ENCODE results near the gene AMFR. TPM values are rescaled to one million over a fixed set of nuclear protein-coding genes. Genes with fewer than 3 reads are reported as not detected.

Gene AMFR
- total RNA-seq, 1 experiment from 2014 or later: 66.3 TPM

GRCh38 chr16:56338566-56339318 lies 86.6 kb downstream of the AMFR start:
- intact Hi-C loops (cut with micrococcal nuclease): loop anchor here (10.0 kb wide), 1 partner anchor 366 kb away; no protein-coding TSS in a partner anchor
- Histone ChIP-seq H3K79me2 (ENCODE audit: insufficient read depth, low read length) (no peaks in the 10 kb centered on the region), H3K9ac (ENCODE audit: low read length) (no peak overlapping the region), H3K9me2 (ENCODE audit: insufficient read depth) (no peaks in the 10 kb centered on the region), H3K4me1 (ENCODE audit: control insufficient read depth in 1 of 2, insufficient read depth in 2 of 2, low read length in 2 of 2) (peaks cover 0 to 8% of the 10 kb centered on the region in 2 experiments; a peak in 2 of 4 replicates), H3K9me3 (ENCODE audit: control insufficient read depth in 1 of 2, insufficient read depth in 1 of 2, low read depth in 1 of 2, low read length in 2 of 2) (no peaks in the 10 kb centered on the region), H3K27ac (ENCODE audit: low read depth, low read length) (no peak overlapping the region), H3K4me2 (ENCODE audit: low read length) (no peak overlapping the region), H4K20me1 (ENCODE audit: insufficient read depth) (no peaks in the 10 kb centered on the region), H3K27me3 (ENCODE audit: insufficient read depth, low read length) (no peaks in the 10 kb centered on the region), H3K4me3 (replicated peaks in 1 of 2; ENCODE audit: low read depth in 1 of 2, low read length in 2 of 2) (no peak overlapping the region), H2AFZ (ENCODE audit: low read depth, low read length, poor library complexity, severe bottlenecking) (no peak overlapping the region), H3K36me3 (ENCODE audit: control insufficient read depth in 1 of 2, insufficient read depth in 2 of 2, low read length in 2 of 2) (no peaks in the 10 kb centered on the region)
- no peak for TF ChIP-seq CEBPB (IDR thresholded peaks at IDR 0.05; ENCODE audit: low read depth)
- TF ChIP-seq POLR2AphosphoS5 (IDR thresholded peaks at IDR 0.05; ENCODE audit: low read depth, low read length): no peak
- no peak for TF ChIP-seq EZH2phosphoT487 (IDR thresholded peaks at IDR 0.05; ENCODE audit: borderline replicate concordance)
- TF ChIP-seq POLR2A (IDR thresholded peaks at IDR 0.05; ENCODE audit: borderline replicate concordance, extremely low read depth, insufficient read depth, insufficient read length): no peak
- TF ChIP-seq TCF7L2 (IDR thresholded peaks at IDR 0.05; ENCODE audit: borderline replicate concordance, extremely low read depth, insufficient read depth, insufficient read length): no peak
- TF ChIP-seq SP1 (IDR thresholded peaks at IDR 0.05; ENCODE audit: low read depth): no peak
- TF ChIP-seq FOSL1 (IDR thresholded peaks at IDR 0.05; ENCODE audit: low read depth): no peak
- no peak for TF ChIP-seq SIN3A (IDR thresholded peaks at IDR 0.05; ENCODE audit: low read depth)
- no peak for TF ChIP-seq EZH2 (IDR thresholded peaks at IDR 0.05)
- TF ChIP-seq, protein P1, sequence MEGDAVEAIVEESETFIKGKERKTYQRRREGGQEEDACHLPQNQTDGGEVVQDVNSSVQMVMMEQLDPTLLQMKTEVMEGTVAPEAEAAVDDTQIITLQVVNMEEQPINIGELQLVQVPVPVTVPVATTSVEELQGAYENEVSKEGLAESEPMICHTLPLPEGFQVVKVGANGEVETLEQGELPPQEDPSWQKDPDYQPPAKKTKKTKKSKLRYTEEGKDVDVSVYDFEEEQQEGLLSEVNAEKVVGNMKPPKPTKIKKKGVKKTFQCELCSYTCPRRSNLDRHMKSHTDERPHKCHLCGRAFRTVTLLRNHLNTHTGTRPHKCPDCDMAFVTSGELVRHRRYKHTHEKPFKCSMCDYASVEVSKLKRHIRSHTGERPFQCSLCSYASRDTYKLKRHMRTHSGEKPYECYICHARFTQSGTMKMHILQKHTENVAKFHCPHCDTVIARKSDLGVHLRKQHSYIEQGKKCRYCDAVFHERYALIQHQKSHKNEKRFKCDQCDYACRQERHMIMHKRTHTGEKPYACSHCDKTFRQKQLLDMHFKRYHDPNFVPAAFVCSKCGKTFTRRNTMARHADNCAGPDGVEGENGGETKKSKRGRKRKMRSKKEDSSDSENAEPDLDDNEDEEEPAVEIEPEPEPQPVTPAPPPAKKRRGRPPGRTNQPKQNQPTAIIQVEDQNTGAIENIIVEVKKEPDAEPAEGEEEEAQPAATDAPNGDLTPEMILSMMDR (IDR thresholded peaks at IDR 0.05 in 2 of 3, conservative IDR thresholded peaks at IDR 0.05 in 1 of 3; ENCODE audit: borderline replicate concordance in 1 of 3, insufficient read depth in 1 of 3, low read depth in 2 of 3, low read length in 2 of 3): no peak
- TF ChIP-seq, protein P2, sequence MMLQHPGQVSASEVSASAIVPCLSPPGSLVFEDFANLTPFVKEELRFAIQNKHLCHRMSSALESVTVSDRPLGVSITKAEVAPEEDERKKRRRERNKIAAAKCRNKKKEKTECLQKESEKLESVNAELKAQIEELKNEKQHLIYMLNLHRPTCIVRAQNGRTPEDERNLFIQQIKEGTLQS (IDR thresholded peaks at IDR 0.05): no peak
- no peak for TF ChIP-seq ZBTB33 (IDR thresholded peaks at IDR 0.05; ENCODE audit: extremely low read depth, insufficient replicate concordance, low read length)
- TF ChIP-seq RAD21 (IDR thresholded peaks at IDR 0.05; ENCODE audit: low read depth): no peak
- TF ChIP-seq EGR1 (IDR thresholded peaks at IDR 0.05; ENCODE audit: low read depth): no peak
- no peak for TF ChIP-seq ELF1 (IDR thresholded peaks at IDR 0.05; ENCODE audit: borderline replicate concordance, low read depth)
- TF ChIP-seq ZNF274 (IDR thresholded peaks at IDR 0.05; ENCODE audit: low read depth, low read length): no peak
- no peak for TF ChIP-seq SRF (IDR thresholded peaks at IDR 0.05; ENCODE audit: low read depth)
- TF ChIP-seq CBX3 (IDR thresholded peaks at IDR 0.05; ENCODE audit: low read depth): no peak
- TF ChIP-seq ZFX (IDR thresholded peaks at IDR 0.05): no peak
- TF ChIP-seq, protein P3, sequence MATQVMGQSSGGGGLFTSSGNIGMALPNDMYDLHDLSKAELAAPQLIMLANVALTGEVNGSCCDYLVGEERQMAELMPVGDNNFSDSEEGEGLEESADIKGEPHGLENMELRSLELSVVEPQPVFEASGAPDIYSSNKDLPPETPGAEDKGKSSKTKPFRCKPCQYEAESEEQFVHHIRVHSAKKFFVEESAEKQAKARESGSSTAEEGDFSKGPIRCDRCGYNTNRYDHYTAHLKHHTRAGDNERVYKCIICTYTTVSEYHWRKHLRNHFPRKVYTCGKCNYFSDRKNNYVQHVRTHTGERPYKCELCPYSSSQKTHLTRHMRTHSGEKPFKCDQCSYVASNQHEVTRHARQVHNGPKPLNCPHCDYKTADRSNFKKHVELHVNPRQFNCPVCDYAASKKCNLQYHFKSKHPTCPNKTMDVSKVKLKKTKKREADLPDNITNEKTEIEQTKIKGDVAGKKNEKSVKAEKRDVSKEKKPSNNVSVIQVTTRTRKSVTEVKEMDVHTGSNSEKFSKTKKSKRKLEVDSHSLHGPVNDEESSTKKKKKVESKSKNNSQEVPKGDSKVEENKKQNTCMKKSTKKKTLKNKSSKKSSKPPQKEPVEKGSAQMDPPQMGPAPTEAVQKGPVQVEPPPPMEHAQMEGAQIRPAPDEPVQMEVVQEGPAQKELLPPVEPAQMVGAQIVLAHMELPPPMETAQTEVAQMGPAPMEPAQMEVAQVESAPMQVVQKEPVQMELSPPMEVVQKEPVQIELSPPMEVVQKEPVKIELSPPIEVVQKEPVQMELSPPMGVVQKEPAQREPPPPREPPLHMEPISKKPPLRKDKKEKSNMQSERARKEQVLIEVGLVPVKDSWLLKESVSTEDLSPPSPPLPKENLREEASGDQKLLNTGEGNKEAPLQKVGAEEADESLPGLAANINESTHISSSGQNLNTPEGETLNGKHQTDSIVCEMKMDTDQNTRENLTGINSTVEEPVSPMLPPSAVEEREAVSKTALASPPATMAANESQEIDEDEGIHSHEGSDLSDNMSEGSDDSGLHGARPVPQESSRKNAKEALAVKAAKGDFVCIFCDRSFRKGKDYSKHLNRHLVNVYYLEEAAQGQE (IDR thresholded peaks at IDR 0.05; ENCODE audit: low read depth): no peak
- ChIA-PET CTCF (no interaction called here), POLR2A (no interaction called here), RAD21 (ENCODE audit: low non-redundant PET in 1 of 2, low total read pairs in 2 of 2, uncharacterized antibody in 2 of 2, unreplicated experiment in 2 of 2) (no interaction called here)
- BruUV-seq (replicated peaks): no TSS peak
- ATAC-seq (no peak), DNase-seq (ENCODE audit: low read depth, low spot score) (no peak)

Data from HCT116 (cell line).